GM11168 (cell line): ENCODE results near the gene CTNNB1.
"Not testable (repeated sequence)": the region's sequence is repeated elsewhere in the genome, so short reads cannot be mapped to it uniquely, and the experiment has no call there.

ENCODE experiments used
- in situ Hi-C: fragments of 300-500 bp; cut with MboI; formaldehyde crosslinking; loops from one replicate; pipeline ENCODE4 v1.12.0; 2022; ENCODE audit warnings: low sequenced_read_pairs; ENCODE audit not compliant: unreplicated experiment

CTNNB1 gene

GRCh38 chr3:41247055-41248004 is 48.0 kb downstream of the CTNNB1 start:
- in situ Hi-C loops = no loop called here

DNA sequence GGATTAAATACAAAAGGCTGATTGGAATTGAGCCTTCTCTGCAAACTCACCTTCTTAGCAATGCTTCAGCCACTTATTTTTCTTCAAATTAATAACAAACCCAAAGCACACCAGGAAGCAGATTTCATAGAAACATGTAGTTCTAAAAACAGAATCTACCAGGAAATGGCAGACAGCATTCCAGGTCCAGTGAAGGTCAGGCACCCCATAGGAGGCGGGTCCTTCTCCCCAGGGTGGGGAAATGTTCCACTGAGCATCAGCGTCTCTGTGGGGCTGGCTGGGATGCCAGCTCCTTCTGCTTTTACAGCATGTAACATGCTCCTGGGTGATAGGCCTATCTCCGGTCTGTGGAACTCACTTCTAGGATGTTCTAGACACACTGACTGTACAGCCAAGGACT is 49.2 kb downstream of the CTNNB1 start:
- in situ Hi-C loops = no loop called here

GRCh38 chr3:41249318-41249717 is 50.0 kb downstream of the CTNNB1 start:
- in situ Hi-C loops = no loop called here

DNA sequence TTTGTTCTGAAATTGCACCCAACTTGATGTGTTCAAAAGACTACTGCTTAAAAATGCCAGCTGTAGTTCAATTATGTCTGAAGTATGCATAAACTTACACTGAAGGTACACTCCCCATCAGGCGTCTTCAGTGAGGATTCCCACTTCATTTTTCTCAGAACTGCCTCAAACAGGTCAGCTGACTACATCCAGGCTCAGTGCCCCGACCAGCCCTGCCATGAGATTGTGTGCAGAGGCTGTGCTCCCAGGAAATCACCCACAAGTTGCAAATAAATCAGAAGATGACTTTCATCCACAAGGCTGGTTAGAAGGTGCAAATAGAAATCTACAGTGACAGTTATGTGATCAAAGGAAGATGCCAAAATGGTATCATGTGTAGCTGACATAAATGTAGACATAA is 51.5 kb downstream of the CTNNB1 start:
- in situ Hi-C loops = no loop called here

- in situ Hi-C loops = no loop called here
These were observed 52.3 kb downstream of the CTNNB1 start for GRCh38 chr3:41251593-41251992.

GRCh38 chr3:41258239-41258800 is 59.0 kb downstream of the CTNNB1 start:
- in situ Hi-C loops = no loop called here

DNA sequence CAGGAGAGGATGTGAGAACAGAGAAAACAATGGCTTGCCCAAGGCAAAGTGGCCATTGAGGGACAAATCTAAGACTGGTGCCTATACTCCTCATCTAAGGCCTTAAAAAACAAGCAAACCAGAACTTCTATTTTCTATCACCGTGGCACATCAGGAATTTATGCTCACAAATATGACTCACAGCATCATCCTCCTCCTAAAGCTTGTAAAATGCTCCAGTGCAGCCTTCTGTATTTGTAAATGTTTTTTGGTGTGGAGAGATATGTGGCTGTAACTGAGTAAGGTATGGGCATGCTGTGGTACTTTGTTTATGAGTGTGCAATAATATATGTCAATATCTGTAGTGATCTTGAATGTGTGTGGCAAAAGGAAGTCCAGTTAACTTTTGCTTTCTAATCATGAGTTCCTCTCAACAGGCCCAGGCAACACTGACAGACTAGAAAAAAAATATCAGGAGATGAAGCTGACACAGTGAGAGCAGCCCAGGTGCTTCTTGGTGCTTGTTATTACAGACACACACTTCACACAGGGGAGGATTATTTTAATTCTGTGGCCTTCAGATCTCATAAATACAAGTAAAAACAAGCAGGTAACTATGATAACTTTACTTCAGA is 60.3 kb downstream of the CTNNB1 start:
- in situ Hi-C loops = no loop called here

- in situ Hi-C loops = no loop called here
These were observed 60.8 kb downstream of the CTNNB1 start for GRCh38 chr3:41260063-41260450.

GRCh38 chr3:41265011-41265545 is 65.8 kb downstream of the CTNNB1 start:
- in situ Hi-C loops = no loop called here

DNA sequence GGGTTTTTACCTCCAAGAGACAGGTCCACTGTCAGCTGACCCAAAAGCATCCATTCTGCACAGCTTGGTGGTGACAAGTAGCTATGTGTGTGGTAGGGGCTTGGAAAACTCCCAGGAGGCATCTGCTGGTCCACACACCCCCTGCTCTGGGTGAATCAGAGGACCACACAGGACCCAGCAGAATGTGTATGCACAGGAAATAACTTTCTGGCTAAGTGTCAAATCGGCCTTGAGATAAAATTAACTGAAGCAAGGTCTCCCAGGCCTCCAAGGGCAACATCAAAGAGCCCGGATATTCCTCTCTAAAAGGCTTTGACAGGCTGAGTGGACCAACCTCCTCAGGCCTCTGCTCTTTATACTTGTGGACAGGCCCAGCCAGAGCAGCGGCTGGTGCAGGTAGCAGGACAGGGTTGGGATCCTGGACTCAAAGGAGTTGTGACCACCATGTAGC is 66.5 kb downstream of the CTNNB1 start:
- in situ Hi-C loops = no loop called here

GRCh38 chr3:41267975-41268640 is 68.8 kb downstream of the CTNNB1 start:
- in situ Hi-C loops = no loop called here

DNA sequence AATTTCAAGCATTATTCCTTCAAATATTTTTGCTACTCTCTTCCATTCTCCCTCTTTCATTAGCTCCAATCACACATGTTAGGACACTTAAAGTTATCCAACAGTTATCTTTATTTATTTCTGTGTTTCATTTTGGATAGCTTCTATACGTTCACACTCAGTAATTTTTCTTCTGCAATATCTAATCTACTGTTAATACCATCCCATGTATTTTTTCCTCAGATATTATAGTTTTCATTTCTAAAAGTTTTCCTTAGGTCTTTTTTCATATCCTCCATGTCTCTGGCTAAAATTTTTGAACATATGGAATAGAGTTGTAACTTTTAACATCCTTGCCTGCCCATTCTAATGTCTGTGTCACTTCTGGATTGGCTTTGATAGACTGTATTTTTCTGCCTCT is 73.4 kb downstream of the CTNNB1 start:
- in situ Hi-C loops = no loop called here

- in situ Hi-C loops = no loop called here
These were observed 75.8 kb downstream of the CTNNB1 start for GRCh38 chr3:41274944-41275668.

DNA sequence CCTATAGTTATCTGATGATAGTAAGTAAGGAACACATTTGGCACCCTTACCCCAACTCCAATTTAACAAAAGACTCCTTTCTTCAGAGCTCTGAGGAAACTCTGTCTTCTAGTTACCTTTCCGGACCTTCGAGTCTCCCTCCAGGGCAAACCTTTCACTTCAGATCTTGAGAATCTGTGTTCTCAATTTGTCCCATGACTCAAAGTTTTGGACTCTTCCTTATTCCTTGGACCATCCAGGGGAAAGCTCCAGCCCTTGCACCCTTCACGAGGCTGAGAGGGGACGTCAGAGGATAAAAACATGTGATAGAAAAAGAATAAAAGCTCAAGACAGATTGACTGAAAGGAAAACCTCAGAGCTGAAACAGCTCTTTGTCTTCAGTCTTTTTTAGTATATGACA is 76.9 kb downstream of the CTNNB1 start:
- in situ Hi-C loops = no loop called here

- in situ Hi-C loops = no loop called here
These were observed 78.6 kb downstream of the CTNNB1 start for GRCh38 chr3:41277790-41278465.

- in situ Hi-C loops = not testable (repeated sequence)
These were observed 85.6 kb downstream of the CTNNB1 start for GRCh38 chr3:41284934-41285333.

DNA sequence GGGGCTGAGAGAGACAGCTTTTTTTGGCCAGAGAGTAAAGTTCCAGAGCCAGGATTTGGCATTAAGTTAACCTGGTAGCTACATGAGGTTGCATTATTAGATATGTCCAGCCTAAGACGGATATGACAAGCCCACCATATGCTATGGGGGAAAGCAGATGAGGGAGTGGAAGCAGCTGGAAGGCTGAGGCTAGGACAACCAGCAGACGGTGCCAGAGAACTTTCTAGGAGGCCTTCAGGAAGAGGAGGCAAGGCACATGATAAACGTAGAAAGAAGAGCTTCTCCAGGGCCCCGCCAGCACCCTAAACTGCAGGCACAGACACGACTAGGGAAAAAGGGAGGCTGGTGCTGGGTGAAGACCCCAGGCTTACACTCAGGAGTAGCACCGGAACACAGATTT is 87.0 kb downstream of the CTNNB1 start:
- in situ Hi-C loops = no loop called here

GRCh38 chr3:41288785-41289184 is 89.5 kb downstream of the CTNNB1 start:
- in situ Hi-C loops = no loop called here
